GM19397 (cell line): Measurements from ENCODE around the gene LEPROT.
"Not testable (repeated sequence)": the region's sequence is repeated elsewhere in the genome, so short reads cannot be mapped to it uniquely, and the experiment has no call there.

Source experiments
- ATAC-seq: cut with Tn5 transposase; IDR thresholded peaks from one replicate; pipeline ENCODE4 v1.9.1; 2021; ENCODE audit warnings: mild to moderate bottlenecking, moderate library complexity; ENCODE audit not compliant: unreplicated experiment

Gene LEPROT

GRCh38 chr1:65435987-65436386 lies 15.5 kb downstream of the LEPROT start:
- no peak for ATAC-seq

GRCh38 chr1:65437616-65438015 lies 17.1 kb downstream of the LEPROT start:
- ATAC-seq = no peak

GRCh38 chr1:65440322-65440900 lies 19.9 kb downstream of the LEPROT start:
- no peak for ATAC-seq

DNA sequence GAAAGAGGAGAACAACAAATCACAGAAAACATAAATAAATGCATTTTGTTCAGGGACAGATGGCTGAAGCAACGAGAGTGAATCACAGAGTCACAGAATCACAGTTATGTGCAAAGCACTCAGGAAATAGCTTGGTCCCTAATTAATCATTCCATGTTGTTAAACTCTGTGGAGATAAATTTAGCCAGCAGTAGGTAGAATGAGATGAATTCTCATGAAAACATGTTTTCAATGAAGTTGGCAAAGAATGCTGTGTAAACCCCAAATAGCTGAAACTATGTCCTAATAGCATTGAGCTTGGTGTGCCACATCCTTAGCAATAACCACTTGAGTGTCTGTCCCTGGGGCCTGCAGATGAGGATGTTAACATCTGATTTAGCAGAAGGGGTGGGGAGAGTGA lies 20.4 kb downstream of the LEPROT start:
- no peak for ATAC-seq

GRCh38 chr1:65441464-65441863 lies 21.0 kb downstream of the LEPROT start:
- no peak for ATAC-seq

GRCh38 chr1:65442442-65442841 lies 22.0 kb downstream of the LEPROT start:
- no peak for ATAC-seq

GRCh38 chr1:65443647-65444046 lies 23.2 kb downstream of the LEPROT start:
- no peak for ATAC-seq

DNA sequence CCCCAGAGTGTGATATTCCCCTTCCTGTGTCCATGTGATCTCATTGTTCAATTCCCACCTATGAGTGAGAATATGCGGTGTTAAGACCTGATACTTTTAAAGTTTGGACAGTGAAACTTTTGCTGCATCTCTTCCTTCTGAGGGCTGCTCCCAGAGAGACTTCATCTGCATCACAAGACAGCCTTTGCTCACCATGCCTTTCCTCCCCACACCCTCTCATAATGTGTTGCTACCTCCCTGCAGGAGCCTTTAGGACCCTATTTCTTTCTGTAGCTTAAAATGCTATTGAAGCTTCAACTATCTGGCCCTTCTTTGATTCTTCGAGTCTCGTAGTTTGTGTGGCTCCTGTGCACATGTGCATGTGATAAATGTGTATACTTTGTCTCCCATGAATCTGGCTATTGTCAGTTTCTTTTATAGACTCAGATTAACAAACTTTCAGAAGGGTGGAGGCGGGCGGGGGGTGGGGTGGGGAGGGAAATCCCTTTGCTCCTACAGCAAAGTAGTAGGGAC lies 23.7 kb downstream of the LEPROT start:
- ATAC-seq = no peak

GRCh38 chr1:65445837-65446236 lies 25.4 kb downstream of the LEPROT start:
- ATAC-seq = no peak

DNA sequence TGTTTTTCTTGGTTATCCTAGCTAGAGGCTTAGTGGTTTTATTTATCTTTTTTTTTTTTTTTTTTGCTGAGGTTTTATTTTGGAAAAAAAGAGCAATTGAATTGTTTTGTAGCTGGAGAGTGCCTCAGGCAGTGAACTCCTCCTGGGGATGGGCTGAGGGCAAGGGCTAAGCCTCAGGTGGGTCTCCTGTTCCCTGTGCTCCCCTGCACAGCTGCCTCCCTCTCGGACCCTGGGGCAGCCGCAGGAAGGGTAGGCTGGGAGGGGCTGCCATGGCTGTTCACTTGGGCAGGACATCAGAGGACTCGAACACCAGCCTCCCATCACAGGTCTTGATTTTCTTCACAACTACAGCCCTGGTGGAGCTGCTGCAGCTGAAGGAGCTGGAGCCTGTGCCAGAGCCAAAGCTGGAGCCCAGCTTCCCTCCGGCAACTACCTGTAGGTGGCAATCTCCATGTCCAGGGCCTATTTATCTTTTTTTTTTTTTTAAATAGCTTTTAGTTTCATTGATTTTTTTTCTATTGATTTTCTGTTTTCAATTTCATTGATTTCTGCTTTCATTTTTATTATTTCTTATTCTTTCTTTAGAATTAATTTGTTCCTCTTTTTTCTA lies 28.9 kb downstream of the LEPROT start:
- ATAC-seq = no peak

DNA sequence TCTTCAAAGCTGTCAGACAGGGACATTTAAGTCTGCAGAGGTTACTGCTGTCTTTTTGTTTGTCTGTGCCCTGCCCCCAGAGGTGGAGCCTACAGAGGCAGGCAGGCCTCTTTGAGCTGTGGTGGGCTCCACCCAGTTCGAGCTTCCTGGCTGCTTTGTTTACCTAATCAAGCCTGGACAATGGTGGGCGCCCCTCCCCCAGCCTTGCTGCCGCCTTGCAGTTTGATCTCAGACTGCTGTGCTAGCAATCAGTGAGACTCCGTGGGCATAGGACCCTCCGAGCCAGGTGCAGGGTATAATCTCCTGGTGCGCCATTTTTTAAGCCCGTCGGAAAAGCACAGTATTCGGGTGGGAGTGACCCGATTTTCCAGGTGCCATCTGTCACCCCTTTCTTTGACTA lies 35.2 kb downstream of the LEPROT start:
- not testable (repeated sequence) for ATAC-seq

- ATAC-seq = no peak
These were observed 36.0 kb downstream of the LEPROT start for GRCh38 chr1:65456481-65456880.

DNA sequence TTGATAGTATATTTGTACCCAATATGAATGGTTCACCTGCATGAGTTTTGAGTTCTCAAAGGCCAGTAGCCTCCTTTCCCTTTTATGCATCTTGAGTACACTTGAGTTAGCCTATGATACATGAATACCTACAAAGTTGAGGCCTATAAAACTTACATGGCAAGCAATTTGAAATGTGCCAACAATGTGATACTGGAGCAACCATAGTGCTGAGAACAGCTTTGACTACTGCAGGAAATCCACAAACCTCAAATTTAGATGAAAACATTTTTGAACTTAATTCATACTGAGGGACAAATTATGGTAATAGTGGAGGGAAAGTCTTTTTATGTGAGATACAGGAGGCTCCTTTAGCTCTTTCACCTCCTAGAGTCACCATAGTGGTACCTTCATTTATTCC lies 37.4 kb downstream of the LEPROT start:
- ATAC-seq = no peak

DNA sequence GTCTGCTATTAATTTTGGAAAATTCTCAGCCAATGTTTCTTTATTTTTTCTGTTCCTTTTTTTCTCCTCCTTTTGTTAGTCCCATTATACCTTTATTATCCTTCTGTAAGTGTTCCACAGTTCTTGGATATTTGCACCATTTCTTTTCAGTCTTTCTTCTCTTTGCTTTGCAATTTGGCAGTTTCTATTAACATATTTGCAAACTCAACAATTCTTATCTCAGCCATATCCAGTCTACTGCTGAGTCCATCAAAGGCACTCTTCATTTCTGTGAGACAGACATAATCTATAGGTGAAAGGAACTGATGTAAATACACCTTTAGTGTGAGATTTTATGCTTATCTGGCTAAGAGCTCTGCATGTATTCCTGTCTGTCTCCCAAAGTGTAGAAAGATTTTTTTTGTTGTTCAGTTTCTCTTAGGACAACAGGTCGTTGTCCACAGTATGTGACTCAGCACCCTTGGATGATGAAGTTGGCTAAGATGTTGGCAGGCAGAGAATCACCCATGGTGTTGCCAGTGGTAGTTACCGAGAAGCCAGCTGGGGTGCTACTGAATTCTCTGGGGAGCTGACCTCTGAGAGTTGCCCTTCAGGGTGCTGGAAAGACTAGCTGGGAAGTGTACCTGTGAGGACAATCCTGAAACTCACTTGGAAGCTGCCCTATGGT lies 38.4 kb downstream of the LEPROT start:
- ATAC-seq = no peak

DNA sequence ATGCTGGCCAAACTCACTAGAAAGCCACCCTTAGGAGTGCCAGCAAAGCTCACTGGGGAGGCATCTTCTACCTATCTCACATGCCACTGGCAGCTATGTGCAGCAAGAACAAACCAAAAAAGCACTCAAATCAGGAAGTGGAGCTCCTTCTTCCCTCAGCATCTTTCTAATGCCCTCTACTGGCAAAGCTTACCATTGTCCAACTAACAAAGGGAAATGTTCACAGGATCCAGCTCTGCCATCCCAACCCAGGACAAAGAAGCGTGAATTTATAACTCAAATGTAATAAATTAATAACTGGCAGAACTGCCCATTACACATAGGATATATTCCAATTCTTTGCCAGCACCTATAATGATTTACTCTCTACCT lies 38.9 kb downstream of the LEPROT start:
- ATAC-seq = no peak

DNA sequence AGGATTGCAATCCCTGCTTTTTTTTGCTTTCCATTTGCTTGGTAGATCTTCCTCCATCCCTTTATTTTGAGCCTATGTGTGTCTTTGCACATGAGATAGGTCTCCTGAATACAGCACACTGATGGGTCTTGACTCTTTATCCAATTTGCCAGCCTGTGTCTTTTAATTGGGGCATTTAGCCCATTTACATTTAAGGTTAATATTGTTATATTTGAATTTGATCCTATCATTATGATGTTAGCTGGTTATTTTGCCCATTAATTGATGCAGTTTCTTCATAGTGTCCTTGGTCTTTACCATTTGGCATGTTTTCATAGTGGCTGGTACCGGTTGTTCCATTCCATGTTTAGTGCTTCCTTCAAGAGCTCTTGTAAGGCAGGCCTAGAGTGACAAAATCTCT lies 45.4 kb downstream of the LEPROT start:
- ATAC-seq = not testable (repeated sequence)

DNA sequence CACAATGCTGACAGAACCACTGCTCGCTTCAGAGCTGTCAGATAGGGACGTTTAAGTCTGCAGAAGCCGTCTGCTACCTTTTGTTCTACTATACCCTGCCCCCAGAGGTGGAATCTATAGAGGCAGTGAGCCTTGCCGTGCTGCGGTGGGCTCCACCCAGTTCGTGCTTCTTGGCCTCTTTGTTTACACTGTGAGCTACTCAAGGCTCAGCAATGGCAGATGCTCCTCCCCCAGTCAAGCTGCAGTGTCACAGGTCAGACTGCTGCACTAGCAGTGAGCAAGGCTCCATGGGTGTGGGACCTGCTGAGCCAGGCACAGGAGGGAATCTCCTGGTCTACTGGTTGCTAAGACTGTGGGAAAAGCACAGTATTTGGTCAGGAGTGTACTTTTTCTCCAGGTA lies 47.1 kb downstream of the LEPROT start:
- no peak for ATAC-seq

- ATAC-seq = no peak
These were observed 48.8 kb downstream of the LEPROT start for GRCh38 chr1:65469126-65469888.

DNA sequence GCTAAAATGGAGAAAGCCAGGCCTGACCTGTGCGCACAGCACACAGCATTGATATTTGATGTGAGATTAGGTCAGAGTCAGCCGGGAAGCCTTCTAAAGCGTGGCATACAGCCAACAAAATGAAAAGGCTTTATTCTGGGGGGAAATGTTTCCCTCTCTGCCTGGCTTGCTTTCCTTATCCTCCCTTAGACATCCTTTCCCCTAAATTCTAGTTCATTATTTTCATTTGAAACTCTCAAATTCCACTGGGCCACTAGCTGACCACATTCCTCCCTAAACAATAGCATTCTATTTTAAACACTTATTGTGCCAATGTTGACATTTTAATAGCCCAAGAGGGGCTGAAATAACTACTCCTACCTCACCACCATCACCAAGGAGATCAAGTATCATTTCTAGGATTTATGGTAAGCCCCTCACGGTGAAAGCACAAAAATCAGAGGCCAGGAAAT lies 49.4 kb downstream of the LEPROT start:
- ATAC-seq = no peak

DNA sequence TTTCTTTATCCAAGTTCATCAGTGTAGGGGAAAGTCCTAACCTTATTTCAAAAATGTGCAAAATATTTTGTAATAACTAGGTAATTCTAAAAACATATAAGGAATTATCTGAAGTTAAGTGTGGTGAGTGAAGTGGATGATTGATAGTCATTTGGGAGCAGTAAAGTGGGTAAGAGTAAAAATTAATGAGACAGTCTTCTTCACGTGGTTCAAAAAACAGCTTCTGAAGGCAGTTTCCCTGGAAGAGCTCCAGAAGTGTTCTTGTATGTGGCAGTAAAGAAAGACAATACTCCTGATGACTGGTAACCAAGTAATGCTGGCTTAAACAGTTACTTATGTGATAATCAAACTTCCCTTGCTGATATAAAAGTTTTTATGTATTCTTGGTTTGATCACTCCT lies 50.3 kb downstream of the LEPROT start:
- ATAC-seq = no peak

- no peak for ATAC-seq
These were observed 50.9 kb downstream of the LEPROT start for GRCh38 chr1:65471213-65471833.
